ENCODE measurements around the gene CDH13.

GRCh38 chr16:83118365-83118764, 491.6 kb downstream of the CDH13 start:
- TF ChIP-seq, protein P1, sequence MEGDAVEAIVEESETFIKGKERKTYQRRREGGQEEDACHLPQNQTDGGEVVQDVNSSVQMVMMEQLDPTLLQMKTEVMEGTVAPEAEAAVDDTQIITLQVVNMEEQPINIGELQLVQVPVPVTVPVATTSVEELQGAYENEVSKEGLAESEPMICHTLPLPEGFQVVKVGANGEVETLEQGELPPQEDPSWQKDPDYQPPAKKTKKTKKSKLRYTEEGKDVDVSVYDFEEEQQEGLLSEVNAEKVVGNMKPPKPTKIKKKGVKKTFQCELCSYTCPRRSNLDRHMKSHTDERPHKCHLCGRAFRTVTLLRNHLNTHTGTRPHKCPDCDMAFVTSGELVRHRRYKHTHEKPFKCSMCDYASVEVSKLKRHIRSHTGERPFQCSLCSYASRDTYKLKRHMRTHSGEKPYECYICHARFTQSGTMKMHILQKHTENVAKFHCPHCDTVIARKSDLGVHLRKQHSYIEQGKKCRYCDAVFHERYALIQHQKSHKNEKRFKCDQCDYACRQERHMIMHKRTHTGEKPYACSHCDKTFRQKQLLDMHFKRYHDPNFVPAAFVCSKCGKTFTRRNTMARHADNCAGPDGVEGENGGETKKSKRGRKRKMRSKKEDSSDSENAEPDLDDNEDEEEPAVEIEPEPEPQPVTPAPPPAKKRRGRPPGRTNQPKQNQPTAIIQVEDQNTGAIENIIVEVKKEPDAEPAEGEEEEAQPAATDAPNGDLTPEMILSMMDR (IDR thresholded peaks at IDR 0.05) = no peak
- TF ChIP-seq POLR2AphosphoS5 (IDR thresholded peaks at IDR 0.05) (no peak), POLR2A (IDR thresholded peaks at IDR 0.05) (no peak)
